ENCODE data around the gene PRKAA2. TPM values are rescaled to one million over a fixed set of nuclear protein-coding genes. Genes with fewer than 3 reads are reported as not detected.

Gene PRKAA2
- total and polyA plus RNA-seq, 2 experiments from 2014 or later: 0.49 to 0.65 TPM

DNA sequence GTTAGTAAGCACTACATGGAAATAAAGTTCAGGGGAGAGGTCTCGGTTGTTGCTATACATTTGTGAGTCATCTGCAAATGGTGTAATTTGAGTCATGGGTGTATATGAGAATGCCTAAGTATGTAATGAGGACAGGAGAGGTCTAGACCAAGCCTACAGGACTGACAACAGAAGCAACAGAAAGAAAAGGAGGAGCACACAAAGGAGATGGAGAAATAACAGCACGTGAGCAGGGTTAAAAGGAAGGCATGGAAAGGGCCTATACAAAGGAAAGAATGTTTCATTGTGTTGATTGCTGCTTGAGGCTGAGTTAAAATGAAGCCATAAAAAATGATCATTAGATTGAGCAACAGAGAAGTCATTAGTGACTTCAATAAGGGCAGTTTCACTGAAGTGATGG lies 28.0 kb upstream of the PRKAA2 start:
- Histone ChIP-seq H3K79me2 (ENCODE audit: insufficient read depth) (no peaks in the 10 kb centered on the region), H3K27me3 (replicated peaks; ENCODE audit: insufficient read depth) (no peaks in the 10 kb centered on the region), H3K9ac (no peak overlapping the region), H3F3A (ENCODE audit: insufficient read depth) (no peaks in the 10 kb centered on the region), H3K4me1 (ENCODE audit: insufficient read depth) (no peaks in the 10 kb centered on the region), H3K36me3 (ENCODE audit: low read depth) (no peaks in the 10 kb centered on the region), H3K4me3 (no peak overlapping the region), H3K4me2 (ENCODE audit: unreplicated experiment) (no peak overlapping the region), H3K27ac (no peak overlapping the region), H3K9me2 (ENCODE audit: insufficient read depth) (no peaks in the 10 kb centered on the region), H4K20me1 (ENCODE audit: insufficient read depth) (no peaks in the 10 kb centered on the region), H2AFZ (no peak overlapping the region), H3K9me3 (ENCODE audit: low read depth) (no peaks in the 10 kb centered on the region)
- in situ Hi-C loops (cut with MboI): no loop called here
- TF ChIP-seq EZH2 (IDR thresholded peaks at IDR 0.05; ENCODE audit: insufficient read depth, poor library complexity, severe bottlenecking) (no peak), EZH2phosphoT487 (IDR thresholded peaks at IDR 0.05; ENCODE audit: insufficient read depth, low read depth) (no peak)
- no peak for DNase-seq
- WGBS, 2 experiments (ENCODE audit: low coverage in 1 of 2, low lambda C conversion rate in 2 of 2, missing lambda C conversion rate in 2 of 2): 81 to 84% methylated on average over 2 of the region's 2 CpGs

- Histone ChIP-seq H2AFZ (no peak overlapping the region), H3K4me1 (ENCODE audit: insufficient read depth) (peaks cover 22% of the 10 kb centered on the region), H3K36me3 (ENCODE audit: low read depth) (no peaks in the 10 kb centered on the region), H3K79me2 (ENCODE audit: insufficient read depth) (no peaks in the 10 kb centered on the region), H3K4me3 (no peak overlapping the region), H3K27me3 (replicated peaks; ENCODE audit: insufficient read depth) (no peaks in the 10 kb centered on the region), H3F3A (ENCODE audit: insufficient read depth) (peaks cover 18% of the 10 kb centered on the region), H3K9me2 (ENCODE audit: insufficient read depth) (no peaks in the 10 kb centered on the region), H4K20me1 (ENCODE audit: insufficient read depth) (no peaks in the 10 kb centered on the region), H3K4me2 (ENCODE audit: unreplicated experiment) (peak overlapping the region; percentile 66), H3K9ac (no peak overlapping the region), H3K9me3 (ENCODE audit: low read depth) (no peaks in the 10 kb centered on the region), H3K27ac (no peak overlapping the region)
- TF ChIP-seq EZH2phosphoT487 (IDR thresholded peaks at IDR 0.05; ENCODE audit: insufficient read depth, low read depth) (no peak), EZH2 (IDR thresholded peaks at IDR 0.05; ENCODE audit: insufficient read depth, poor library complexity, severe bottlenecking) (no peak)
- 38 to 44% methylated on average over 5 of the region's 5 CpGs for WGBS, 2 experiments (ENCODE audit: low coverage in 1 of 2, low lambda C conversion rate in 2 of 2, missing lambda C conversion rate in 2 of 2)
- in situ Hi-C loops (cut with MboI): no loop called here
- no peak for DNase-seq
These were observed 19.2 kb upstream of the PRKAA2 start for GRCh38 chr1:56625819-56626440.

GRCh38 chr1:56626546-56626945 lies 18.6 kb upstream of the PRKAA2 start:
- DNase-seq: peak; percentile 65
- H3K4me2 ChIP-seq (ENCODE audit: unreplicated experiment): peak overlapping the region; percentile 66
- no peak overlapping the region for H3K4me3 ChIP-seq
- H3K9ac ChIP-seq: no peak overlapping the region
- H3K36me3 ChIP-seq (ENCODE audit: low read depth): no peaks in the 10 kb centered on the region
- H3K4me1 ChIP-seq (ENCODE audit: insufficient read depth): peaks cover 22% of the 10 kb centered on the region
- no peaks in the 10 kb centered on the region for H3K9me2 ChIP-seq (ENCODE audit: insufficient read depth)
- in situ Hi-C loops (cut with MboI): no loop called here
- no peaks in the 10 kb centered on the region for H3K27me3 ChIP-seq (replicated peaks; ENCODE audit: insufficient read depth)
- H4K20me1 ChIP-seq (ENCODE audit: insufficient read depth): no peaks in the 10 kb centered on the region
- peaks cover 18% of the 10 kb centered on the region for H3F3A ChIP-seq (ENCODE audit: insufficient read depth)
- TF ChIP-seq EZH2phosphoT487 (IDR thresholded peaks at IDR 0.05; ENCODE audit: insufficient read depth, low read depth): no peak
- TF ChIP-seq EZH2 (IDR thresholded peaks at IDR 0.05; ENCODE audit: insufficient read depth, poor library complexity, severe bottlenecking): no peak
- peak overlapping the region; percentile 49 for H3K27ac ChIP-seq
- H3K79me2 ChIP-seq (ENCODE audit: insufficient read depth): no peaks in the 10 kb centered on the region
- no peaks in the 10 kb centered on the region for H3K9me3 ChIP-seq (ENCODE audit: low read depth)
- no peak overlapping the region for H2AFZ ChIP-seq

DNA sequence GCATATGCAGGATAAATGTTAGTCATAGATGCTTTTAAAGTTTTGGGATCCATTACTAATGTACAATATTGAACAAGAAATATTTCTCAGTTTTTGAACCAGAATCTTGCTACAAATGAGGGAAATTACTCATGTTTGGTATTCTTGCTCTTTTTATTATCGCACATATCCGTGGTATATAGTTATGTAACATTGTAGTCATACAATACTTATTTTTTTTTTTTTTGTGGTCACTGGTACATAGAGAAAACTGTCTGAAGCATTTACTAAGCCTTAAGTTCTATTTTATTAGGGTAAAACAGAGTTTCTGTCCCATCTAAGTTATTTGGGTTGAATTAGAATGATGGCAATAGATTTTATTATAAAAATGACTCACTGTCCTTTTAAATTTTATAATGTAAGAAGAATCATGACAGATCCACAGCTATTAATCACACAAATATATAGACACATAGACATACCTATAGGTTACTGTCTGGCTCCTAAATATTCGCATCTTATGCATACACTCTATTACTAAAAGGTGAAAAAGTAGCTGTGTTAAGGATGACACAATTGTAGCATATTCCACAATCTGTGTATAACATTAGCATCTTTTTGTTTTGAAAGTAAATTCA lies 18.0 kb upstream of the PRKAA2 start:
- peak overlapping the region; percentile 66 for H3K4me2 ChIP-seq (ENCODE audit: unreplicated experiment)
- H3K36me3 ChIP-seq (ENCODE audit: low read depth): no peaks in the 10 kb centered on the region
- H3K27me3 ChIP-seq (replicated peaks; ENCODE audit: insufficient read depth): no peaks in the 10 kb centered on the region
- in situ Hi-C loops (cut with MboI): no loop called here
- H3K9me3 ChIP-seq (ENCODE audit: low read depth): no peaks in the 10 kb centered on the region
- H3K4me3 ChIP-seq: no peak overlapping the region
- H3K27ac ChIP-seq: peak overlapping the region; percentile 49
- H2AFZ ChIP-seq: no peak overlapping the region
- TF ChIP-seq EZH2phosphoT487 (IDR thresholded peaks at IDR 0.05; ENCODE audit: insufficient read depth, low read depth) (no peak), EZH2 (IDR thresholded peaks at IDR 0.05; ENCODE audit: insufficient read depth, poor library complexity, severe bottlenecking) (no peak)
- H4K20me1 ChIP-seq (ENCODE audit: insufficient read depth): no peaks in the 10 kb centered on the region
- H3K9ac ChIP-seq: no peak overlapping the region
- WGBS, 2 experiments (ENCODE audit: low coverage in 1 of 2, low lambda C conversion rate in 2 of 2, missing lambda C conversion rate in 2 of 2): 31 to 34% methylated on average over 3 of the region's 3 CpGs
- DNase-seq: peak; percentile 50
- peaks cover 18% of the 10 kb centered on the region for H3F3A ChIP-seq (ENCODE audit: insufficient read depth)
- H3K4me1 ChIP-seq (ENCODE audit: insufficient read depth): peaks cover 22% of the 10 kb centered on the region
- no peaks in the 10 kb centered on the region for H3K9me2 ChIP-seq (ENCODE audit: insufficient read depth)
- H3K79me2 ChIP-seq (ENCODE audit: insufficient read depth): no peaks in the 10 kb centered on the region
